HCT116 (cell line): ENCODE measurements around the gene IRF2.

ENCODE experiments used
- CTCF ChIP-seq, 3 experiments: fragments of 200-600 bp in 1 of 3; sonication (generic) in 1 of 3; IDR thresholded peaks in 2 of 3; conservative IDR thresholded peaks in 1 of 3; 2 replicates each; pipeline ENCODE4 v1.5.1; 2012 to 2017; ENCODE audit warnings: low read depth in 2 of 3, low read length in 2 of 3, antibody characterized with exemption in 1 of 3, borderline replicate concordance in 1 of 3, control low read depth in 1 of 3, mild to moderate bottlenecking in 1 of 3, mixed read lengths in 1 of 3, mixed run types in 1 of 3, moderate library complexity in 1 of 3; ENCODE audit not compliant: insufficient read depth in 1 of 3
- EGR1 ChIP-seq: IDR thresholded peaks from 2 replicates; pipeline ENCODE4 v1.6.1; 2012; ENCODE audit warnings: low read depth
- EZH2 ChIP-seq: fragments of 200-600 bp; sonication (generic); IDR thresholded peaks from 2 replicates; pipeline ENCODE4 v1.6.1; 2017; ENCODE audit warnings: antibody characterized with exemption, mixed run types
- EZH2phosphoT487 ChIP-seq: fragments of 200-600 bp; IDR thresholded peaks from 2 replicates; pipeline ENCODE4 v1.6.1; 2018; ENCODE audit warnings: antibody characterized with exemption, borderline replicate concordance
- POLR2A ChIP-seq: IDR thresholded peaks from 2 replicates; pipeline ENCODE4 v1.7.0; 2011; ENCODE audit warnings: borderline replicate concordance; ENCODE audit not compliant: insufficient read depth, insufficient read length; ENCODE audit errors: extremely low read depth
- POLR2AphosphoS5 ChIP-seq: IDR thresholded peaks from 2 replicates; pipeline ENCODE4 v1.6.1; 2011; ENCODE audit warnings: mild to moderate bottlenecking, low read depth, low read length, moderate library complexity
- RAD21 ChIP-seq: IDR thresholded peaks from 2 replicates; pipeline ENCODE4 v1.6.1; 2012; ENCODE audit warnings: low read depth, mild to moderate bottlenecking
- REST ChIP-seq: IDR thresholded peaks from 2 replicates; pipeline ENCODE4 v1.6.1; 2012; ENCODE audit warnings: low read depth
- SRF ChIP-seq: IDR thresholded peaks from 2 replicates; pipeline ENCODE4 v1.6.1; 2012; ENCODE audit warnings: low read depth
- YY1 ChIP-seq: IDR thresholded peaks from 2 replicates; pipeline ENCODE4 v1.6.1; 2011; ENCODE audit warnings: low read length, low read depth, moderate library complexity, mild to moderate bottlenecking; ENCODE audit not compliant: insufficient replicate concordance; ENCODE audit errors: extremely low read depth
- ZNF274 ChIP-seq: fragments of 200-500 bp; sonication (Bioruptor generic); IDR thresholded peaks from 2 replicates; pipeline ENCODE4 v1.6.1; 2014; ENCODE audit warnings: mild to moderate bottlenecking, low read depth, low read length, inconsistent platforms

- TF ChIP-seq CTCF (IDR thresholded peaks at IDR 0.05 in 2 of 3, conservative IDR thresholded peaks at IDR 0.05 in 1 of 3; ENCODE audit: borderline replicate concordance in 1 of 3, insufficient read depth in 1 of 3, low read depth in 2 of 3, low read length in 2 of 3), result no peak
- TF ChIP-seq POLR2A, result no peak
- no peak for TF ChIP-seq EZH2
- no peak for TF ChIP-seq SRF
- no peak for TF ChIP-seq REST
- no peak for TF ChIP-seq EZH2phosphoT487
- no peak for TF ChIP-seq ZNF274
- no peak for TF ChIP-seq POLR2AphosphoS5
- no peak for TF ChIP-seq RAD21
- no peak for TF ChIP-seq YY1
- TF ChIP-seq EGR1, result no peak
Observed at GRCh38 chr4:184455299-184455698, 19.1 kb downstream of the IRF2 start.
